Mesothelial cell of epicardium (in vitro differentiated cells): ENCODE measurements around the gene STAT3. TPM values are rescaled to one million over a fixed set of nuclear protein-coding genes. Genes with fewer than 3 reads are reported as not detected.

Experiments
- DNase-seq, 2 experiments: peaks; one replicate each; pipeline ENCODE4 v3.0.0; 2021; ENCODE audit warnings: low spot score in 2 of 2; ENCODE audit not compliant: unreplicated experiment in 2 of 2
- H3K27ac Mint-ChIP-seq: 2 replicates; pipeline ENCODE4 v1.8.0; 2021; ENCODE audit warnings: mixed read lengths
- H3K27me3 Mint-ChIP-seq: 2 replicates; pipeline ENCODE4 v1.8.0; 2021; ENCODE audit warnings: low read depth, mixed read lengths
- H3K36me3 Mint-ChIP-seq: 2 replicates; pipeline ENCODE4 v1.8.0; 2021; ENCODE audit warnings: mixed read lengths
- H3K4me1 Mint-ChIP-seq: 2 replicates; pipeline ENCODE4 v1.8.0; 2021; ENCODE audit warnings: mixed read lengths
- H3K4me3 Mint-ChIP-seq: 2 replicates; pipeline ENCODE4 v1.8.0; 2021; ENCODE audit warnings: mild to moderate bottlenecking, moderate library complexity, mixed read lengths
- H3K9me3 Mint-ChIP-seq: 2 replicates; pipeline ENCODE4 v1.8.0; 2021; ENCODE audit warnings: mixed read lengths
- CTCF ChIP-seq: fragments of 200-600 bp; sonication (generic); IDR thresholded peaks from one replicate; pipeline ENCODE4 v1.5.0; 2021; ENCODE audit warnings: antibody characterized with exemption; ENCODE audit not compliant: unreplicated experiment
- total RNA-seq: library from RNA; stranded (reverse); gene quantifications from 3 replicates; pipeline ENCODE4 v1.2.1, GENCODE V29; 2021

Gene STAT3
- total RNA-seq, 1 donor from 2014 or later, result 118 TPM

- Mint-ChIP-seq H3K4me3 (no peak overlapping the region), H3K4me1 (peaks cover 8% of the 10 kb centered on the region), H3K9me3 (no peaks in the 10 kb centered on the region), H3K36me3 (peaks cover 1% of the 10 kb centered on the region), H3K27me3 (no peaks in the 10 kb centered on the region), H3K27ac (no peak overlapping the region)
- TF ChIP-seq CTCF, result no peak
- no peak for DNase-seq
Observed at GRCh38 chr17:42359133-42359532, 29.1 kb downstream of the STAT3 start.

DNA sequence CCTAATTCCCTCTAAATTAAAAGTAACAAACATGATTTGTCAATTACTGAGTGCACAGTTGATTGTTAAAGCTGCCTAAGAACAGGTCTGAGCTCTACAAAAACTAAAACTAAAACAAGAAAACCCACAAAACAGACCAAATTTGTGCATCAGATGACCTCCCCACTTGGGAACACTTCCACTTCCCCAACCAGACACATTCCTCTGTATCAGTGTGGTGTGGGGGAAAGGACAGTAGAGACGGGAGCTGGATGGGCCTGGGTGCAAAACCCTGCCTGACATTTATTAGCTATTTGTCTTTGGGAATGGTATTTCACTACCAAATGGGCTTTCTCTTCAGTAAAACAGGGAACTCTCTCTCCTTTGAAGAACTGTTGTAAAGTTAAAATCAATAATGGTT lies 29.8 kb downstream of the STAT3 start:
- no peaks in the 10 kb centered on the region for H3K27me3 Mint-ChIP-seq
- peaks cover 8% of the 10 kb centered on the region for H3K4me1 Mint-ChIP-seq
- no peak for TF ChIP-seq CTCF
- no peak overlapping the region for H3K4me3 Mint-ChIP-seq
- no peaks in the 10 kb centered on the region for H3K9me3 Mint-ChIP-seq
- no peak overlapping the region for H3K27ac Mint-ChIP-seq
- H3K36me3 Mint-ChIP-seq, result peaks cover 1% of the 10 kb centered on the region
- DNase-seq, result no peak

DNA sequence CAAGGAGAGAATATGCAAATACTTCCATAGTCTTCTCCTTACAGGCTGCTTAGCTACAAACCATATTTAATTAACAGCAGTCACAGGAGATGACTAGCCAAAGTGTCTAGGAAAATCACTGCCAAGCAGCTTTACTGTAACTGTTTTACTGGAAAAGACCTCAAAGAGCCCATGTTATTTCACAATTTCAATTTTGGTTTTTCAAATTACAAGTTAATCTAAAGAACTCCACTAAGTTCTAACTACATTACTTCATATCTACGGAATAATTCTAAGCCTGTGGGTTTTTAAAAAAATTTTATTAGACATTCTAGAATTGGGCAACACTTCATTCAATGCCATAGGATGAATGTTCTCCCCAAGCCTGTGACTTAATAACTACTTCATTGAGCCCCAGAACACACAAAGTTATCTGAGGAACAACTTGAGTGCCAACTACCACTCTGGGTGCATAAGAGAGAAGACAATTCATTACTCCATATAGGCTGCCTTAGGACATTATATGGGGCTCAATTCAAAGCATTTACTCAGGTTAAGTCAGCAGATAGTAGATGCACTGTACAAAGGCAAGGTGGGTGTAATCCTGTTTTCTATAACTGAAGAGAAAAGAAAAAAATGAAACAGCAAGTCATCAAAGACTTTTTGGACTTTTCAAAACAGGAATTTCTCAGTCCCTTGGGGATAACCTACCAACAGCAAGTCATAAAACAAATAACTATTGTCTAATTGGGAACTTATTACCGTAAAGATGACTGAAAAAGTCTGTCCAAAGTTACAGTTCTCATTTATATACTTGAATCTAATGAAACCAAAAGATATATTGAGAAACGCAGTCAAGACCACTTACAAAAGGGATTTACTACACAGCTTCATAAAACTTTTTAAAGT lies 33.0 kb downstream of the STAT3 start:
- TF ChIP-seq CTCF, result no peak
- H3K4me1 Mint-ChIP-seq, result peaks cover 2% of the 10 kb centered on the region
- H3K27ac Mint-ChIP-seq, result peak overlapping the region; percentile 13
- no peaks in the 10 kb centered on the region for H3K9me3 Mint-ChIP-seq
- H3K27me3 Mint-ChIP-seq, result no peaks in the 10 kb centered on the region
- H3K36me3 Mint-ChIP-seq, result peaks cover 1% of the 10 kb centered on the region
- H3K4me3 Mint-ChIP-seq, result no peak overlapping the region
- no peak for DNase-seq

- no peak overlapping the region for H3K4me3 Mint-ChIP-seq
- DNase-seq, result no peak
- no peak for TF ChIP-seq CTCF
- H3K36me3 Mint-ChIP-seq, result peaks cover 23% of the 10 kb centered on the region
- H3K9me3 Mint-ChIP-seq, result no peaks in the 10 kb centered on the region
- no peak overlapping the region for H3K27ac Mint-ChIP-seq
- no peaks in the 10 kb centered on the region for H3K27me3 Mint-ChIP-seq
- H3K4me1 Mint-ChIP-seq, result peaks cover 7% of the 10 kb centered on the region
Observed at GRCh38 chr17:42348104-42348503, 40.1 kb downstream of the STAT3 start.

DNA sequence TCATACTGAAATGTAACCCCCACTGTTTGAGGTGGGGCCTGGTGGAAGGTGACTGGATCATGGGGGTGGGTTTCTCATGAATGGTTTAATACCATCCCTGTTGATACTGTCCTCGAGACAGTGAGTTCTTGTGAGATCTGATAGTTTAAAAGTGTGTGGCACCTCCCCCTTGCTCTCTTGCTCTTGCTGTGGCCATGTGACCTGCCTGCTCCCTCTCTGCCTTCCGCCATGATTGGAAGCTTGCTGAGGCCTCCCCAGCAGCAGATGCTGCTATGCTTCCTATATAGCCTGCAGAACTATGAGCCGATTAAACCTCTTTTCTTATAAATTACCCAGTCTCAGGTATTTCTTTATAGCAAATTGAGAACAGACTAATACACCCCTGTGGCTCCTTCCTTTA lies 40.6 kb downstream of the STAT3 start:
- peaks cover 7% of the 10 kb centered on the region for H3K4me1 Mint-ChIP-seq
- no peak overlapping the region for H3K4me3 Mint-ChIP-seq
- H3K27ac Mint-ChIP-seq, result peak overlapping the region; percentile 87
- peaks cover 25% of the 10 kb centered on the region for H3K36me3 Mint-ChIP-seq
- no peaks in the 10 kb centered on the region for H3K27me3 Mint-ChIP-seq
- no peak for DNase-seq
- TF ChIP-seq CTCF, result no peak
- no peaks in the 10 kb centered on the region for H3K9me3 Mint-ChIP-seq
